H9 (cell line): ENCODE measurements around the gene SHH. TPM values are rescaled to one million over a fixed set of nuclear protein-coding genes. Genes with fewer than 3 reads are reported as not detected.

Source experiments
- DNase-seq: peaks from one replicate; pipeline ENCODE4 v3.0.0-alpha.2; 2017
- H2AFZ ChIP-seq: one replicate; pipeline ENCODE4 v1.6.1; 2013; ENCODE audit warnings: mild to moderate bottlenecking, low read length, control low read depth, moderate library complexity
- H2AK5ac ChIP-seq: 2 replicates; pipeline ENCODE4 v1.6.1; 2013; ENCODE audit warnings: low read length, control low read depth, mixed read lengths; ENCODE audit not compliant: insufficient read length
- H2BK120ac ChIP-seq: one replicate; pipeline ENCODE4 v1.6.1; 2013; ENCODE audit warnings: low read depth, mild to moderate bottlenecking, low read length, control low read depth, inconsistent platforms; ENCODE audit not compliant: poor library complexity, severe bottlenecking
- H2BK12ac ChIP-seq: 2 replicates; pipeline ENCODE4 v1.6.1; 2013; ENCODE audit warnings: low read length, control low read depth, mixed read lengths, low read depth; ENCODE audit not compliant: insufficient read length
- H2BK15ac ChIP-seq: 2 replicates; pipeline ENCODE4 v1.6.1; 2013; ENCODE audit warnings: low read depth, low read length, control low read depth
- H2BK20ac ChIP-seq: one replicate; pipeline ENCODE4 v1.6.1; 2013; ENCODE audit warnings: low read depth, mild to moderate bottlenecking, low read length, control low read depth, inconsistent platforms; ENCODE audit not compliant: poor library complexity, severe bottlenecking
- H2BK5ac ChIP-seq: 2 replicates; pipeline ENCODE4 v1.6.1; 2013; ENCODE audit warnings: low read length, control low read depth, mixed read lengths; ENCODE audit not compliant: insufficient read length
- H3K14ac ChIP-seq: 2 replicates; pipeline ENCODE4 v1.6.1; 2013; ENCODE audit warnings: low read length, control low read depth; ENCODE audit not compliant: insufficient read depth
- H3K18ac ChIP-seq: 2 replicates; pipeline ENCODE4 v1.6.1; 2013; ENCODE audit warnings: low read depth, mild to moderate bottlenecking, mixed read lengths, low read length, control low read depth; ENCODE audit not compliant: insufficient read length
- H3K23ac ChIP-seq: 2 replicates; pipeline ENCODE4 v1.6.1; 2013; ENCODE audit warnings: low read length, control low read depth, mixed read lengths, low read depth; ENCODE audit not compliant: insufficient read length
- H3K23me2 ChIP-seq: 2 replicates; pipeline ENCODE4 v1.6.1; 2013; ENCODE audit warnings: low read depth, mild to moderate bottlenecking, mixed read lengths, low read length, control low read depth; ENCODE audit not compliant: insufficient read length, poor library complexity, severe bottlenecking
- H3K27ac ChIP-seq: 2 replicates; pipeline ENCODE4 v1.5.1; 2013; ENCODE audit warnings: low read length, control low read depth, mixed read lengths, low read depth; ENCODE audit not compliant: insufficient read length
- H3K27me3 ChIP-seq: 2 replicates; pipeline ENCODE4 v1.6.1; 2013; ENCODE audit warnings: low read length, control low read depth, inconsistent platforms; ENCODE audit not compliant: insufficient read depth
- H3K4ac ChIP-seq: 2 replicates; pipeline ENCODE4 v1.6.1; 2013; ENCODE audit warnings: low read depth, mild to moderate bottlenecking, control low read depth, inconsistent platforms, low read length, moderate library complexity
- H3K4me1 ChIP-seq: 2 replicates; pipeline ENCODE4 v1.6.1; 2013; ENCODE audit warnings: low read length, control low read depth, inconsistent platforms; ENCODE audit not compliant: insufficient read depth
- H3K4me2 ChIP-seq: 2 replicates; pipeline ENCODE4 v1.6.1; 2013; ENCODE audit warnings: low read length, control low read depth, mixed read lengths; ENCODE audit not compliant: insufficient read length, insufficient read depth
- H3K56ac ChIP-seq: 2 replicates; pipeline ENCODE4 v1.6.1; 2013; ENCODE audit warnings: low read depth, mild to moderate bottlenecking, mixed read lengths, low read length, control low read depth; ENCODE audit not compliant: insufficient read length
- H3K79me1 ChIP-seq: 2 replicates; pipeline ENCODE4 v1.6.1; 2013; ENCODE audit warnings: low read depth, mild to moderate bottlenecking, moderate library complexity, low read length, control low read depth, inconsistent platforms; ENCODE audit not compliant: insufficient read depth, poor library complexity, severe bottlenecking
- H3K79me2 ChIP-seq: 2 replicates; pipeline ENCODE4 v1.6.1; 2013; ENCODE audit warnings: low read length, control low read depth, inconsistent platforms; ENCODE audit not compliant: insufficient read depth
- H3K9ac ChIP-seq: 2 replicates; pipeline ENCODE4 v1.6.1; 2013; ENCODE audit warnings: low read length, control low read depth, mixed read lengths; ENCODE audit not compliant: insufficient read length; ENCODE audit errors: extremely low read depth
- H3K9me3 ChIP-seq: one replicate; pipeline ENCODE4 v1.6.1; 2013; ENCODE audit warnings: low read depth, low read length, inconsistent platforms; ENCODE audit not compliant: control insufficient read depth
- H3T11ph ChIP-seq: one replicate; pipeline ENCODE4 v1.6.1; 2013; ENCODE audit warnings: mild to moderate bottlenecking, low read length, control low read depth, inconsistent platforms
- H4K20me1 ChIP-seq: one replicate; pipeline ENCODE4 v1.6.1; 2013; ENCODE audit not compliant: control insufficient read depth, insufficient read length, insufficient read depth
- H4K5ac ChIP-seq: 2 replicates; pipeline ENCODE4 v1.6.1; 2013; ENCODE audit warnings: low read depth, mild to moderate bottlenecking, mixed read lengths, low read length, control low read depth; ENCODE audit not compliant: insufficient read length
- H4K8ac ChIP-seq: replicated peaks from 2 replicates; pipeline ENCODE4 v1.6.1; 2013; ENCODE audit warnings: low read length, control low read depth, mixed read lengths, low read depth; ENCODE audit not compliant: insufficient read length
- H4K91ac ChIP-seq: 2 replicates; pipeline ENCODE4 v1.6.1; 2013; ENCODE audit warnings: low read depth, mild to moderate bottlenecking, moderate library complexity, mixed read lengths, low read length, control low read depth; ENCODE audit not compliant: insufficient read length
- H3K27ac Mint-ChIP-seq, 3 experiments: 2 replicates in 2 of 3; 3 replicates in 1 of 3; pipeline ENCODE4 v1.8.0; 2020 to 2021; ENCODE audit warnings: mixed read lengths in 3 of 3, mild to moderate bottlenecking in 1 of 3, moderate library complexity in 1 of 3
- H3K27me3 Mint-ChIP-seq: 2 replicates; pipeline ENCODE4 v1.8.0; 2021; ENCODE audit warnings: low read depth, mild to moderate bottlenecking, moderate library complexity, mixed read lengths
- H3K36me3 Mint-ChIP-seq, 3 experiments: 2 replicates in 2 of 3; 3 replicates in 1 of 3; pipeline ENCODE4 v1.8.0; 2020 to 2021; ENCODE audit warnings: low read depth in 3 of 3, mixed read lengths in 3 of 3; ENCODE audit not compliant: insufficient read depth in 1 of 3
- H3K4me1 Mint-ChIP-seq, 2 experiments: 2 replicates each; pipeline ENCODE4 v1.8.0; 2020; ENCODE audit warnings: mixed read lengths in 2 of 2
- H3K4me3 Mint-ChIP-seq, 2 experiments: 2 replicates in 1 of 2; 3 replicates in 1 of 2; pipeline ENCODE4 v1.8.0; 2020 to 2021; ENCODE audit warnings: mild to moderate bottlenecking in 2 of 2, mixed read lengths in 2 of 2, moderate library complexity in 1 of 2
- H3K9me3 Mint-ChIP-seq, 2 experiments: 2 replicates in 1 of 2; 3 replicates in 1 of 2; pipeline ENCODE4 v1.8.0; 2020; ENCODE audit warnings: mild to moderate bottlenecking in 2 of 2, mixed read lengths in 2 of 2, moderate library complexity in 1 of 2
- WGBS: extraction: QIAGEN DNeasy Blood & Tissue Kit; methylation state at CpG from one replicate; pipeline ENCODE4 v1.1.7; 2013; ENCODE audit warnings: missing lambda C conversion rate, low lambda C conversion rate, mixed read lengths; ENCODE audit not compliant: insufficient read length; ENCODE audit errors: extremely low coverage; 5-methylcytosine and 5-hydroxymethylcytosine counted together
- total RNA-seq: library from RNA; stranded (reverse); gene quantifications from 2 replicates; pipeline ENCODE4 v1.2.1, GENCODE V29; 2021
- TF ChIP-seq, protein P1 (sequence below): fragments of 200-600 bp; sonication (generic); conservative IDR thresholded peaks from 3 replicates; pipeline ENCODE4 v1.8.0; 2021; ENCODE audit warnings: antibody characterized with exemption, mild to moderate bottlenecking

Gene SHH
- total RNA-seq, 1 experiment from 2014 or later: 0.07 TPM

DNA sequence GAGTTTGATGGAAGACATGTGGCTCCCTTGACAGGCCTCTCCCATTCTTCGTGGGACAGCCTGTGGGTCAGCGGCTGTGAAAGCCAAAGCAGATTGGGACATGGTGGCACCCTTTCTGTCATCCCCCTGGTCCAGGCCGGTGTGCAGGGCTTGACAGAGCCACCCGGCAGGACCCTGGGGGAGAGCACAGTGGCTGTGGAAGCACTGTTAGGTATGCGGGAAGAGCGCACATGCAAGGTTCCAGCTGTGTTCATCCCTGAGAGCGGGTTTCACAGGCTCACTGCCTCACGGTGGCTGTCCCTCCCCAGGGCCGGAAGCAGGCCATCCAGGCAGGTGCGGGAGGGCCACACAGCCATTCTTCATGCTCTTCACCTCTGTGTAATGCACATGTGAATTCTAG lies 29.8 kb downstream of the SHH start:
- Mint-ChIP-seq H3K36me3 (peaks cover 2 to 38% (median 13%) of the 10 kb centered on the region in 3 experiments; a peak in 6 of 7 replicates), H3K27ac (peak overlapping the region in 1 of 3 experiments; percentile 78; a peak in 2 of 7 replicates), H3K27me3 (peaks cover 20% of the 10 kb centered on the region), H3K4me1 (peaks cover 22 to 24% of the 10 kb centered on the region in 2 experiments), H3K4me3 (no peak overlapping the region), H3K9me3 (no peaks in the 10 kb centered on the region)
- Histone ChIP-seq H3K27ac (no peak overlapping the region), H3T11ph (no peak overlapping the region), H4K20me1 (no peaks in the 10 kb centered on the region), H3K4me1 (no peaks in the 10 kb centered on the region), H2BK15ac (no peak overlapping the region), H4K8ac (no peak overlapping the region), H3K18ac (no peak overlapping the region), H2BK20ac (no peak overlapping the region), H4K5ac (no peak overlapping the region), H3K56ac (no peak overlapping the region), H3K9ac (no peak overlapping the region), H3K14ac (no peak overlapping the region), H3K23me2 (peaks cover 5% of the 10 kb centered on the region), H4K91ac (no peak overlapping the region), H2BK5ac (no peak overlapping the region), H2BK12ac (no peak overlapping the region), H3K23ac (no peak overlapping the region), H3K4me2 (no peak overlapping the region), H2AK5ac (no peak overlapping the region), H2AFZ (no peak overlapping the region), H3K79me2 (no peaks in the 10 kb centered on the region), H3K79me1 (no peaks in the 10 kb centered on the region), H3K27me3 (no peaks in the 10 kb centered on the region; the same call in 1 of the 2 replicates), H2BK120ac (no peak overlapping the region), H3K9me3 (no peaks in the 10 kb centered on the region), H3K4ac (no peak overlapping the region)
- no peak for DNase-seq
- WGBS: no CpG with 5 or more reads among the region's 10 CpGs
- TF ChIP-seq, protein P1, sequence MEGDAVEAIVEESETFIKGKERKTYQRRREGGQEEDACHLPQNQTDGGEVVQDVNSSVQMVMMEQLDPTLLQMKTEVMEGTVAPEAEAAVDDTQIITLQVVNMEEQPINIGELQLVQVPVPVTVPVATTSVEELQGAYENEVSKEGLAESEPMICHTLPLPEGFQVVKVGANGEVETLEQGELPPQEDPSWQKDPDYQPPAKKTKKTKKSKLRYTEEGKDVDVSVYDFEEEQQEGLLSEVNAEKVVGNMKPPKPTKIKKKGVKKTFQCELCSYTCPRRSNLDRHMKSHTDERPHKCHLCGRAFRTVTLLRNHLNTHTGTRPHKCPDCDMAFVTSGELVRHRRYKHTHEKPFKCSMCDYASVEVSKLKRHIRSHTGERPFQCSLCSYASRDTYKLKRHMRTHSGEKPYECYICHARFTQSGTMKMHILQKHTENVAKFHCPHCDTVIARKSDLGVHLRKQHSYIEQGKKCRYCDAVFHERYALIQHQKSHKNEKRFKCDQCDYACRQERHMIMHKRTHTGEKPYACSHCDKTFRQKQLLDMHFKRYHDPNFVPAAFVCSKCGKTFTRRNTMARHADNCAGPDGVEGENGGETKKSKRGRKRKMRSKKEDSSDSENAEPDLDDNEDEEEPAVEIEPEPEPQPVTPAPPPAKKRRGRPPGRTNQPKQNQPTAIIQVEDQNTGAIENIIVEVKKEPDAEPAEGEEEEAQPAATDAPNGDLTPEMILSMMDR: no peak
